ENCODE measurements around the gene NAV2.

NAV2 gene

DNA sequence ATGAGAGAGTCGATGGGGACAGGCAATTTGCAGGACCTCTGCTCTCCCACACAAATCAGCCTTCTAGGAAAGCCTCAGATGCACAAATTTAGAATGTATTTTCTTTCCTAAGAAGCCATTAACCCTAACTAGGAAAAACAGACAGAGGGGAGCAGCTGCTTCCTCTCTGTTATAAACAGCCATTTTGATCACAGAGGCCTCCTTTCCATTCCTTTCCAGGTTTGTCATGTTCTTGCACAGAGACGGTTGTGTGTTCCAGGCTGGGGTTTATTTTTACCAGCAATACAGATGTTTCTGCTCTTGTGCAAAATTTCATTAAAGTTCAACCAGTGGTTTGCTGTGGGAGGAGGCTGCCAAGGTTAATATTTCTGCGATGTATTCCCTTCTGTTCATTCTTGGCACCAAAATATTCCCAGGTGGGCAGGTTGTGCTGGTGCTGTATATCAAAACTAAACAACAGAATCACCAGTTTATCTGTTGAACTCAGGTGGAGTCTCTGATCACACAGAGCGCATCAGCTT, 90.2 kb downstream of the NAV2 start:
- in situ Hi-C loops (cut with HindIII; ENCODE audit: low pct_unique_long_range_greater_than_20kb, low sequenced_read_pairs), result no loop called here
- DNase-seq (ENCODE audit: low read depth in 1 of 2, low spot score in 1 of 2), result no peak
- TF ChIP-seq JUND (IDR thresholded peaks at IDR 0.05; ENCODE audit: low read depth), result no peak

DNA sequence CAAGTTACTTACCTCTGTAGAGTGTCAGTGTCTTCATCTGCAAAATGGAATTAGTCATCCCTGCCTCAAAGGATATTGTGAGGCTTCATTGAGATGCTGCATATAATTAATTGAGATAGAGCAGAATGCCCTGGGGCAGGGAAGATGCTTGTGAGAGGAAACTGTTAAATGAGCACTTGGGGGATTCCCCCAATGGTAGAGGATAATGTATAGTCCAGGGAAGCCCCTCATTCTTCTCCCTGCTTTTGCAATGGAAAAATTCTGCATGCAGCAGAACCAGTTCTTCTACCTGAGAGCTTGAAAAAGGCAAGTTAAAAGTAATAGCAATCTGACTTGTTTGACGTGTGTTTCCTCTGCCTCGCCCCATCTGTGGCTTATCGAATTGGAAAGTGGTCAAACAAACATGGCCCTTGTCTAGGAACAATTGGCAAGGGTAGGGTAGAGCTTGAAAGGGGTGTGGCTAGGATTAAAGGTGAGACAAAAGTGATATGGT, 90.9 kb downstream of the NAV2 start:
- TF ChIP-seq JUND (IDR thresholded peaks at IDR 0.05; ENCODE audit: low read depth), result no peak
- DNase-seq (ENCODE audit: low read depth in 1 of 2, low spot score in 1 of 2), result no peak
- in situ Hi-C loops (cut with HindIII; ENCODE audit: low pct_unique_long_range_greater_than_20kb, low sequenced_read_pairs), result no loop called here

DNA sequence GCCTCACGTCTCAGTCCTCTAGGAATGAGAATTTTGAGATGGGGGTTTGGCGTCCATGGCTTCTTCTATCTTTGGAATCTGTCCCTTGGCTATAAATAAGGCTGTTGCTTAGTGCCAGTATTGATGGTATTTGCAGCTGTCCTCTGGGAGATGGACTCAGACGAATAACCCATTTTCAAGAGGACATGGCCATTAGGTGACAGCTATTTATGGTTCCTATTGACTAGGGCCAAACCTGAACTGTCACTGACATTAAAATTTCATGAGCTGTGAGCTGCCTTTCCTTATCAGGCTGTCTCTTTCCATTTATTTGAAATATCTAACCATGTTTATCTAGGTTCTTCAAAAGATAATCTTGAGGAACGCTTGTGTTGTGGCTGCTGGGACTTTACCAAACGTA, 92.7 kb downstream of the NAV2 start:
- TF ChIP-seq JUND (IDR thresholded peaks at IDR 0.05; ENCODE audit: low read depth), result no peak
- DNase-seq (ENCODE audit: low read depth in 1 of 2, low spot score in 1 of 2), result no peak
- in situ Hi-C loops (cut with HindIII; ENCODE audit: low pct_unique_long_range_greater_than_20kb, low sequenced_read_pairs), result no loop called here

DNA sequence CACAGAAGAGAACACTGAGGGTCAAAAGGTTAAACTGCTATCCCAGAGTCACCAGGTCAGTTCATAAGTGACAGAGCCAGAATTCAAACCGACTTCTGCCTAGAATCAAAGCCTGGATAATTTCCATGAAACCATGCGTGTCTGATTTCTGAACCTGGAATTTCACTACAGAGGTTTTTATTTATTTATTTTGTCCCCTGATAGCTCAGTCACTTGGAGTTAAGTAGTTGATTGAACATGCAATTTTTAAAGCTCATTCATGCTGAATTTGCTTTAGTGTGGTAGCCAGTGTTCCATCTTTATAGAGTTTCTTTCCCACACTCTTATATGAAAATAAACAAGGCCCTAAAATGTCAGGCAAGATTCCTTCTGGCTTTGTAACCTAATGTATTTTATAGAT, 93.2 kb downstream of the NAV2 start:
- no peak for DNase-seq (ENCODE audit: low read depth in 1 of 2, low spot score in 1 of 2)
- TF ChIP-seq JUND (IDR thresholded peaks at IDR 0.05; ENCODE audit: low read depth), result no peak
- in situ Hi-C loops (cut with HindIII; ENCODE audit: low pct_unique_long_range_greater_than_20kb, low sequenced_read_pairs), result no loop called here

DNA sequence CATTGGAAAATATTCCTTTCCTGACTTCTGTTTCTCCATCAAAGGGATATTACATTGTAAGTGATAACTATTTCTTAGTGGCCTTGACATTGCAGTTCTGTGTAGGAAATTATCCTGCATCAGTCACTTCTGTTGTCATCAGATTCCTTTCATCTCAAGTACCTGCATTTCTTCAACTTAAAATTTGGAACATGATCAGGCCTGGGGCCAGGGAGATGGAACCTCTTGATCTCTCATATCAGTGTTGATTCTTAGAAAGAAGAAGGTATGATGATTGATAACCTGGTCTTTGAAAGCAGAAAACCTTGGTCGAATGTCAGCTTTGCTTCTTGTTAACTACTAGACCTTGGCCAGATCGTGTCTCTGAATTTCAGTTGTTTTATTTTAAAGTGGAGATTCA, 93.6 kb downstream of the NAV2 start:
- no peak for TF ChIP-seq JUND (IDR thresholded peaks at IDR 0.05; ENCODE audit: low read depth)
- no peak for DNase-seq (ENCODE audit: low read depth in 1 of 2, low spot score in 1 of 2)
- in situ Hi-C loops (cut with HindIII; ENCODE audit: low pct_unique_long_range_greater_than_20kb, low sequenced_read_pairs), result no loop called here

DNA sequence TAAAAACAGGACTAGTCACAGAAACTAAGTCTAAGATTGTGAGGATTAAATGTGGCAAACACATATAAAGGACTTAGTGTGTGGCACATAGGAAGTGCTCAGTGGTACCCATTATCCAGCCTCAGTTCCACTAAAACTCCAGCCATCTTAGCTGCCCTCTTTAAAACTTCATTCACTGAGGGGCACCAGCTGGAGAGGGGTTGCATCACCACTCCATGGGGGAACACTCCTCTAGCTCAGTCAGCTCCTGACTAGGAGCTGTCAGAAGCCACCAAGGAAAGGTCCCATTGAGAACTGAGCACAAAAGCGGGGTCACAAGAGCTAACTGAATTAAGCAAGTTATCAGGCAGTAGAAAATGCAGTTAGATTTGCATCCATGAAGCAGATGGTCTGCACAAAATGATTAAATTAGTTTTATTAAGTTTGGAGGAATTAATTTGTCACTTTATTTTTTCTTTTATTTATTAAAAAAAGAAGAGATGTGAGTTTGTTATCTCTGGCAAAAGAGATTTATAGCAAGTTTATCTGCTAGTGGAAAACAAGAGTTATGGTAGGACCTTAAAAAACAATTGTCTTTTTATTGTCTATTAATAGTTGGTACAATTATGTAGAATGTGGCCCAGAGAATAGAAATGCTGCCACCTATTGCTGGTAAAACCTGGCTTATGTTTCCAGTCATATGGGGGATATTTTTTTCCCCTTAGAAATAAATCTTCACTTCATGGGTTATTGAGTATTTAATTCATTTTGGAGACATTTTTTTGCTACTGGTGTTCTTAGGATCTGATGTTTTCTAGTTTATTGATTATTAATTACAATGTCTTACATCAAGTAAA, 95.7 kb downstream of the NAV2 start:
- in situ Hi-C loops (cut with HindIII; ENCODE audit: low pct_unique_long_range_greater_than_20kb, low sequenced_read_pairs), result no loop called here
- no peak for DNase-seq (ENCODE audit: low read depth in 1 of 2, low spot score in 1 of 2)
- TF ChIP-seq JUND (IDR thresholded peaks at IDR 0.05; ENCODE audit: low read depth), result no peak

DNA sequence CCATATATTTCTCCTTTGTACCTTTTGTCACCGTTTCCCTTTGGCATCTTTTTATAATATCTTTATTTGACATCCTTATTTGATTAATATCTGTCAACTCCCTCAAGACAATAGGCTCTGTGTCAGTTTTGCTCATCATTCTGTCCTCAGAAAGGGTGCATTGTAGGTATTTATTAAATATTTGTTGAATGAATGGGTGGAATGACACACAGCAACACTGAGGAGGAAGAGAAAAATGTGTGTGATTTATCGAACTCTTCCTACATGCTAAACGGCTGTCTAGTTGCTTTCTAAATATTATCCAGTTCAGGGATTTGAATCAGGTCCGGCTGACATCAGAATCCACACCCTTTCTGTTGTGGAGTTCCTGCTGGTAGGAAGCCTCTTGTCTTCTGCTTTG, 98.2 kb downstream of the NAV2 start:
- in situ Hi-C loops (cut with HindIII; ENCODE audit: low pct_unique_long_range_greater_than_20kb, low sequenced_read_pairs), result no loop called here

DNA sequence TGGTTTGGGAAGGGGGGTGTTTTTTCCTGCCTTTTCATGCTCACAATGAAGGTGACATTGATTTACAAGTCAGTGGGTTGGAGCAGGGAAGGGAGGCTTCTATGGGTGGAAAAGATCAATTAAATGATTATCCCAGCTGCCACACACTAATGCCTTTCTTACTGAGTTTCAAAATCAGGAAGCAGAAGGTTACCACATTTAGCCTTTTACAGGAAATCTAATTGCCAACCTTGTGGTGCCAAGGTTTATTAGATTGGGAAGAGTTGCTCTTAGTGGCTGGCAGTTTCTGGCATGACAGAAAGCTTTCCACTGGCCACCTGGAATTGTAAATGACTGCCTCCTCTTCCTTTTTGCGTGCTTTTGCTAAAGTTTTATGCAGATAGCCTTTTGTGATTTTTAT, 98.7 kb downstream of the NAV2 start:
- DNase-seq (ENCODE audit: low read depth in 1 of 2, low spot score in 1 of 2), result no peak
- in situ Hi-C loops (cut with HindIII; ENCODE audit: low pct_unique_long_range_greater_than_20kb, low sequenced_read_pairs), result no loop called here
- TF ChIP-seq JUND (IDR thresholded peaks at IDR 0.05; ENCODE audit: low read depth), result no peak

More for the DNA sequence above, 98.2 kb downstream of the NAV2 start:
- TF ChIP-seq JUND (IDR thresholded peaks at IDR 0.05; ENCODE audit: low read depth), result no peak
- DNase-seq (ENCODE audit: low read depth in 1 of 2, low spot score in 1 of 2), result no peak

DNA sequence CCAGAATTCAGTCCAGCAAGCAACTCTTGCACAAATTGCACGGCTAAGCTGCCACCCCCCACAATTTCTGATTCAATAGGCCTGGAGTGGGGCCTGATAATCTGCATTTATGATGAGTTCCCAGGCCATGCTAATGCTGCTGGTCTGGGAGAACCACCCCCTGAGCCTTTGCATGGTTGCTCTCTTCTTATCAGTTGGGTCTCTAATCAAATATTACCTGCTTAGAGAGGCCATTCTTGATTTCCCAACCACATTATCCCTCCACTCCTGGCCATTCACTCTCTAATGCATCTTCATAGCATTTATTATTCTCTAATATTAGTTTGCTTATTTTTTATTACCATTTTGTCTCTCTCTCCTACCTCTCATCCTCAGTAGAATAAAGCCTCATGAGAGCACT, 99.5 kb downstream of the NAV2 start:
- in situ Hi-C loops (cut with HindIII; ENCODE audit: low pct_unique_long_range_greater_than_20kb, low sequenced_read_pairs), result no loop called here
- no peak for DNase-seq (ENCODE audit: low read depth in 1 of 2, low spot score in 1 of 2)
- no peak for TF ChIP-seq JUND (IDR thresholded peaks at IDR 0.05; ENCODE audit: low read depth)

DNA sequence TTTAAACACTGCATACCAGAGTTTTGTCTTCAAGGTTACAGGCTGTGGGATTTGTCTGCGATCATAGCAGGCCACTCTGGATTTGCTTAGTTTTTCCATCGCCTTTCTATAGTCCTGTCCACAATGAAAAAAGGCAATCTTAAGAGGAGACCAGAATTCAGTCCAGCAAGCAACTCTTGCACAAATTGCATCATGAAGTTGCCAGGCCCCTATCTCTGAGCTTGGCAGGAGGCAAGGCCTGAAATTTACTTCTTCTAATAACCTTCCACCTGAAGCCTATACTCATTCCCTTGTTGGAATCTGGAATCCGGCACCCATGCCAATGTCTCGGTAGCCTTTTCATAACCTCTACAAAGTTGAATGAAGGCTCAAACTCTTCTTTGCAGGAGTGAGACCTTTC, 100.1 kb downstream of the NAV2 start:
- no peak for DNase-seq (ENCODE audit: low read depth in 1 of 2, low spot score in 1 of 2)
- TF ChIP-seq JUND (IDR thresholded peaks at IDR 0.05; ENCODE audit: low read depth), result no peak
- in situ Hi-C loops (cut with HindIII; ENCODE audit: low pct_unique_long_range_greater_than_20kb, low sequenced_read_pairs), result no loop called here

DNA sequence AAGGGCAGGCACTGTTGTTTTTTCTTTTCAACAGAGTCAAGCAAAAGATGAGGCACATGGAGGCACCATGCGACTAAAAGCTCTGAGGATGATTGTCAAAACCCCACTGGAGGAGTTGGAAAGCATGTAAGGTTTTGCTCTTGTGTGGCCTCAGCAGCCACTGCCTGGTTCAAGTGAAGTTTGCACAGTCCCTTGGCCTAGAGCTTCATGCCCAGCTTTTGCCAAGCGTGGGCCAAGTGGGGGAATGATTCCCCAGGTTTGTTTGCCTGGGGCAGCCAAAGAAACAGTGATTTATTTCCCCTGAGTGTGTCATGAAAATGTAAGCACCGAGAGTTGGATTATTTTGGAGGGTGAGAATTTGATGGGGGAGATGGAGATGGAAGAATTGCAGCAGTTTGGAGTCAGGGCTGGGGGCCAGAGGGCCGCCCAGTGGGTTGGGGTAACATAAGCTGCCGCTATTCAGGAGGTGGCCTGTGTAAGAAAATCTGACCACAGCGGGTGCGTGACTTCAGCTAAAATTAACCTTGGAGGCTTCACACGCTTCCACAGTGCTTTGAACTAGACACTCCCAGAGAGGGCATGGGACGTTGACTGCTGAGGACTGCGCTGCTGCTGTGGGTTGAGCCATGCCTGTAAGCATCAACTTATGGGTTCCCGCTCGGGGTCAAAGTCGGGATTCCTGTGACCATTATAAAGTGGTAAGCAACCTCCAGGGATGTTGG, 100.7 kb downstream of the NAV2 start:
- TF ChIP-seq JUND (IDR thresholded peaks at IDR 0.05; ENCODE audit: low read depth), result no peak
- DNase-seq (ENCODE audit: low read depth in 1 of 2, low spot score in 1 of 2), result no peak
- in situ Hi-C loops (cut with HindIII; ENCODE audit: low pct_unique_long_range_greater_than_20kb, low sequenced_read_pairs), result no loop called here

DNA sequence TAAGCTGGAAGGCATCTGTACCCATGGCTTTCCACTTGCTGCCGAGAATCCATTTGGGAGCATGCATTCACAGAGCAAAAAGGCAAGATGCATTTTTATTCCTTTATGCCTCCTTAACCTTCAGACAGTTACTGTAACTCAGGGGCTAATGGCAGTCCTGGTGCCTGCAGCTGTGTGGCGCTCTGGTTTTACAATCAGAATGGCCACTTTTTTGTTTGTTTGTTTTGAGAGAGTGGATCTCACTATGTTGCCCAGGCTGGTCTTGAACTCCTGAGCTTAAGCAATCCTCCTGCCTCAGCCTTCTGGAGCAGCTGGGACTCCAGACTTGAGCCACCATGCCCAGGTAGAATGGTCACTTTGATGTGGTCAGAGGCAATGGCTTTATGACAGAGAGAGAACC, 101.8 kb downstream of the NAV2 start:
- DNase-seq (ENCODE audit: low read depth in 1 of 2, low spot score in 1 of 2), result no peak
- in situ Hi-C loops (cut with HindIII; ENCODE audit: low pct_unique_long_range_greater_than_20kb, low sequenced_read_pairs), result no loop called here
- no peak for TF ChIP-seq JUND (IDR thresholded peaks at IDR 0.05; ENCODE audit: low read depth)

DNA sequence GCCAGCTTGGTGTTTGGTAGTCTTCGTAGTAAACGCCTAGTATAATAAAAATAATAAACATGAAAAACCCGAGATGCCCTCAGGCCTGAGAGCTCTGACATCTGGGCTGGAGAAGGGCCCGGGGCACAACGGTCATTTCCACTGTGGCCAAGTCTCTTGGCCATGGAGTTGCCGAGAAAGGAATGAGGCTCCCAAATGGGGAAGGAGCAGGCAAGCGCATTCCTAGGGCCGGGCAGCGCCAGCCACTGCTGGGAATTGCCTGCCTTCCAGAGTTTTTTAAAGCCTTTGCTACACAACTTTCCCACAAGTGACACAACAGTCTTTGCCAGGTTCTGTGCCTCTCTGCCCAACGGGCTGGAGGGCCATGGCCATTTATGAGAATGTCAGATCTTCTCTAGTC, 103.4 kb downstream of the NAV2 start:
- in situ Hi-C loops (cut with HindIII; ENCODE audit: low pct_unique_long_range_greater_than_20kb, low sequenced_read_pairs), result no loop called here
- DNase-seq (ENCODE audit: low read depth in 1 of 2, low spot score in 1 of 2), result no peak
- TF ChIP-seq JUND (IDR thresholded peaks at IDR 0.05; ENCODE audit: low read depth), result no peak

Data from T47D (cell line).